Measurements from ENCODE around the gene COPS6. TPM values are rescaled to one million over a fixed set of nuclear protein-coding genes. Genes with fewer than 3 reads are reported as not detected.

COPS6 gene
- total RNA-seq, 1 donor from 2014 or later: 120 TPM

- no peak overlapping the region for H3K4me3 Mint-ChIP-seq
- peaks cover 40% of the 10 kb centered on the region for H3K4me1 Mint-ChIP-seq (ENCODE audit: unreplicated experiment)
- H3K36me3 Mint-ChIP-seq: peaks cover 49% of the 10 kb centered on the region
- H3K9me3 Mint-ChIP-seq: no peaks in the 10 kb centered on the region
- TF ChIP-seq, protein P1, sequence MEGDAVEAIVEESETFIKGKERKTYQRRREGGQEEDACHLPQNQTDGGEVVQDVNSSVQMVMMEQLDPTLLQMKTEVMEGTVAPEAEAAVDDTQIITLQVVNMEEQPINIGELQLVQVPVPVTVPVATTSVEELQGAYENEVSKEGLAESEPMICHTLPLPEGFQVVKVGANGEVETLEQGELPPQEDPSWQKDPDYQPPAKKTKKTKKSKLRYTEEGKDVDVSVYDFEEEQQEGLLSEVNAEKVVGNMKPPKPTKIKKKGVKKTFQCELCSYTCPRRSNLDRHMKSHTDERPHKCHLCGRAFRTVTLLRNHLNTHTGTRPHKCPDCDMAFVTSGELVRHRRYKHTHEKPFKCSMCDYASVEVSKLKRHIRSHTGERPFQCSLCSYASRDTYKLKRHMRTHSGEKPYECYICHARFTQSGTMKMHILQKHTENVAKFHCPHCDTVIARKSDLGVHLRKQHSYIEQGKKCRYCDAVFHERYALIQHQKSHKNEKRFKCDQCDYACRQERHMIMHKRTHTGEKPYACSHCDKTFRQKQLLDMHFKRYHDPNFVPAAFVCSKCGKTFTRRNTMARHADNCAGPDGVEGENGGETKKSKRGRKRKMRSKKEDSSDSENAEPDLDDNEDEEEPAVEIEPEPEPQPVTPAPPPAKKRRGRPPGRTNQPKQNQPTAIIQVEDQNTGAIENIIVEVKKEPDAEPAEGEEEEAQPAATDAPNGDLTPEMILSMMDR (conservative IDR thresholded peaks at IDR 0.05): no peak
- H3K27me3 Mint-ChIP-seq: no peaks in the 10 kb centered on the region
- DNase-seq (ENCODE audit: extremely low spot score, unreplicated experiment): no peak
- H3K27ac Mint-ChIP-seq: peak overlapping the region; percentile 58
These were observed 6.9 kb downstream of the COPS6 start for GRCh38 chr7:100095704-100096103.

- H3K27me3 Mint-ChIP-seq: no peaks in the 10 kb centered on the region
- peaks cover 42% of the 10 kb centered on the region for H3K4me1 Mint-ChIP-seq (ENCODE audit: unreplicated experiment)
- peaks cover 41% of the 10 kb centered on the region for H3K36me3 Mint-ChIP-seq
- H3K4me3 Mint-ChIP-seq: peak overlapping the region; percentile 96
- TF ChIP-seq, protein P1 (conservative IDR thresholded peaks at IDR 0.05): no peak
- H3K27ac Mint-ChIP-seq: peak overlapping the region; percentile 98
- DNase-seq (ENCODE audit: extremely low spot score, unreplicated experiment): no peak
- H3K9me3 Mint-ChIP-seq: no peaks in the 10 kb centered on the region
These were observed 10.1 kb downstream of the COPS6 start for GRCh38 chr7:100098913-100099312.

DNA sequence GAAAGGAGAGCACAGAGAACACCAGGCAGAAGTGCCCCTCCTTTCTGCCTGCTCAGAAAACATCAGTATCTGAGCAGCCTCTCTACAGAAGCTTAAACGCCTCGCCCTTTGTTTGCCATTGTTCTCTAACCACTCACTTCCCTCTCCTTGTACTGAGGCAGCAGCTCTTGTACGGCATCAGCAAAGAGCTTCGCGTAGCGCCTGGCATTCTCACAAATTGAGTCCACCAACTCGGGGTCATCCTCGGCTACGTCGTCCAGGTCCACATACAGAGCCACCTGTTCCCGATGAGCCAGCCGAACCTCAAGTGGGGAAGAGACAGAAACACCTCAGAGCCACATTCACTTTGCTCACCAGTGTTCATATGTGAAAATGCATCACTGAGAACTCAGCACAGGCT is 10.7 kb downstream of the COPS6 start:
- Mint-ChIP-seq H3K4me3 (peak overlapping the region; percentile 96), H3K27ac (peak overlapping the region; percentile 98), H3K27me3 (no peaks in the 10 kb centered on the region), H3K4me1 (ENCODE audit: unreplicated experiment) (peaks cover 43% of the 10 kb centered on the region), H3K9me3 (no peaks in the 10 kb centered on the region), H3K36me3 (peaks cover 41% of the 10 kb centered on the region)
- DNase-seq (ENCODE audit: extremely low spot score, unreplicated experiment): no peak
- TF ChIP-seq, protein P1 (conservative IDR thresholded peaks at IDR 0.05): no peak

DNA sequence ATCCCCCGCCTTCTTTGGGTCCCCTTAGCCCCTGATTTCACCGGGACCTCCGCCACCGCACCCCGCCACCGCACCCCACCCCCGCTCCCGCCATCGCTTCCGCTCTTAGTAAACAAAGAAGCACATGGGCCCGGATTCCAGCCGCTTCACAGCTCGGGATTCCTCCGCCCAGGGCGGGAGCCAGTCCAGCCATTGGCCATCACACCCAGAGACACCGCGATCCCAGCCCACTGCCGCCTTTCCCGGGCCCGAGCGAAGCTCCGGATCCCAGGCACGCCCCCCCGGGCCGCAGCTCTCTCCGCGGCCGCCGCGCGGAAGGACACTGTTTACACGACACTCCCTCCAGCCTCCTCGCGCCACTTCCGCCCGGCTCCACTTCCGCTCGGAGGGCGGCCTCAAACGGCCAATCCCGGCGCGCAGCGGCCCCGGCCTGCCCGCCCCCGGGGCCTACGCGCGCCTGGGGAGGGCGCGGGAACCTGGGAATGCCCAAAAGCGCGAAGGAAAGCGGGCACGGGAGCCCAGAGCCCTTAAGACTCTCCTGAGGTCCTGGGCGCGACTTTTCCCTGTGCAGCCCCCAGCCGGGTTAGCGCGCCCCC is 11.7 kb downstream of the COPS6 start:
- Mint-ChIP-seq H3K27ac (peak overlapping the region; percentile 98), H3K4me3 (peak overlapping the region; percentile 96), H3K36me3 (peaks cover 37% of the 10 kb centered on the region), H3K27me3 (no peaks in the 10 kb centered on the region), H3K9me3 (no peaks in the 10 kb centered on the region), H3K4me1 (ENCODE audit: unreplicated experiment) (peaks cover 37% of the 10 kb centered on the region)
- TF ChIP-seq, protein P1 (conservative IDR thresholded peaks at IDR 0.05): no peak
- DNase-seq (ENCODE audit: extremely low spot score, unreplicated experiment): peak; percentile 97

- TF ChIP-seq, protein P1 (conservative IDR thresholded peaks at IDR 0.05): no peak
- H3K27me3 Mint-ChIP-seq: no peaks in the 10 kb centered on the region
- peak within 1 kb of the TSS; percentile 96 for H3K4me3 Mint-ChIP-seq
- peaks cover 31% of the 10 kb centered on the region for H3K36me3 Mint-ChIP-seq
- DNase-seq (ENCODE audit: extremely low spot score, unreplicated experiment): peak; percentile 99
- H3K4me1 Mint-ChIP-seq (ENCODE audit: unreplicated experiment): peaks cover 32% of the 10 kb centered on the region
- no peaks in the 10 kb centered on the region for H3K9me3 Mint-ChIP-seq
- peak within 1 kb of the TSS; percentile 98 for H3K27ac Mint-ChIP-seq
These were observed 12.5 kb downstream of the COPS6 start, which contains the start of the genes AP4M1 and MCM7 for GRCh38 chr7:100101016-100101862. TSS of gene AP4M1 (plus strand) at chr7:100101643. CDS start at chr7:100101715, 72 bp downstream. TSS of gene MCM7 (minus strand) at chr7:100101397. CDS start at chr7:100101294, 103 bp downstream.

Data from type B pancreatic cell (in vitro differentiated cells).